HG03354 (cell line): ENCODE measurements around the gene TNP2.
"Not testable (repeated sequence)": the region's sequence is repeated elsewhere in the genome, so short reads cannot be mapped to it uniquely, and the experiment has no call there.

ENCODE experiments used
- ATAC-seq: cut with Tn5 transposase; IDR thresholded peaks from one replicate; pipeline ENCODE4 v1.9.1; 2021; ENCODE audit warnings: mild to moderate bottlenecking; ENCODE audit not compliant: unreplicated experiment, poor library complexity, severe bottlenecking

TNP2 gene

GRCh38 chr16:11301645-11302501 is 32.7 kb upstream of the TNP2 start:
- no peak for ATAC-seq

- no peak for ATAC-seq
These were observed 31.4 kb upstream of the TNP2 start for GRCh38 chr16:11300560-11300892.

GRCh38 chr16:11299865-11300559 is 30.9 kb upstream of the TNP2 start:
- ATAC-seq, result no peak

GRCh38 chr16:11298950-11299547 is 29.9 kb upstream of the TNP2 start:
- not testable (repeated sequence) for ATAC-seq

GRCh38 chr16:11298143-11298900 is 29.2 kb upstream of the TNP2 start:
- ATAC-seq, result no peak

- ATAC-seq, result peak; percentile 82
These were observed 28.5 kb upstream of the TNP2 start for GRCh38 chr16:11297492-11298142.

- peak; percentile 32 for ATAC-seq
These were observed 27.8 kb upstream of the TNP2 start for GRCh38 chr16:11296706-11297491.

- no peak for ATAC-seq
These were observed 27.2 kb upstream of the TNP2 start for GRCh38 chr16:11296351-11296705.

- no peak for ATAC-seq
These were observed 26.5 kb upstream of the TNP2 start for GRCh38 chr16:11295672-11296071.

- ATAC-seq, result no peak
These were observed 23.1 kb upstream of the TNP2 start for GRCh38 chr16:11292076-11292748.

- ATAC-seq, result no peak
These were observed 22.1 kb upstream of the TNP2 start for GRCh38 chr16:11291091-11291703.

GRCh38 chr16:11290102-11290893 is 21.2 kb upstream of the TNP2 start:
- ATAC-seq, result no peak

- not testable (repeated sequence) for ATAC-seq
These were observed 20.6 kb upstream of the TNP2 start for GRCh38 chr16:11289696-11290095.

- no peak for ATAC-seq
These were observed 20.1 kb upstream of the TNP2 start for GRCh38 chr16:11289202-11289601.

- ATAC-seq, result no peak
These were observed 16.7 kb upstream of the TNP2 start for GRCh38 chr16:11285842-11286241.

- no peak for ATAC-seq
These were observed 14.7 kb upstream of the TNP2 start for GRCh38 chr16:11283820-11284248.
